ENCODE measurements around the gene CABP1.
"Not testable (repeated sequence)": the region's sequence is repeated elsewhere in the genome, so short reads cannot be mapped to it uniquely, and the experiment has no call there.

The CABP1 gene

DNA sequence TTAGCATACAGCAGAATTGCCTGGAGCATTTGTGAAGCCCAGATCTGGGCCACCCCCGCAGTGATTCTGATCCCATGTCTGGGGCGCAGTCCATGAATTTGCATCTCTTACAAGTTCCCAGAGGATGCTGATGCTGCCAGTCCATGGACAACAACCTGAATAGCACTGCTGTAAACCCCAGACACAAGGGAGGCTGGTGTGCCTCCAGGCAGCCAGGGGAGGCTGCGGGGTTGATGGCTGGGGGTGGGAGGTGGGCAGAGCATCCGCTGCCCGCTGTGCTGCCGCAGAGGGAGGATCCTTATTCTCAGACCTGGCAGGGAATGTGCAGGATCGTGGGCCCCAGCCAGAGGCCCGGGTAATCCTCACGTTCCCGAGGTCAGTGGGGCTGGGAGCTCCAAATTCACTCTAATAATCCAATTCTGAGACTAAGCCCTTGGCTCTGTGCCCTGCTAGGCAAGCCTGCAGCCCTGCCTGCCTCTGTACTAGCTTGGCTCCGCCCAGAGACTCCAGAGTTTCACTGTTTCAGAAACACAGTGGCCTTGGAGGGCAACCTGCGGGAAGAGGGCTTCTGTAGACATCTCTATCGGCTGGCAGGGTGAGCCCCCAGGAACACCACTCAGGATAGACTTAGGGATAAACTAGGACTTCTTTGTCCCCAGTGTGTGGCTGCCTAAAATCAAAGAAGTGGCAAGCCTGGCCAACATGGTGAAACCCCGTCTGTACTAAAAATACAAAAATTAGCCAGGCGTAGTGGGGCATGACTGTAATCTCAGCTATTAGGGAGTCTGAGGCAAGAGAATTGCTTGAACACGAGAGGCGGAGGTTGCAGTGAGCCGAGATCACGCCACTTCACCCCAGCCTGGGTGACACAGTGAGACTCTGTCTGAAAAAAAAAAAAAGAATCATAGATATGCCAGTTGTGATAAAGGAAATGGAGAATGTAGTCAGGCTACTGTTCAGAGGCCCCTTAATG lies 28.7 kb downstream of the CABP1 start:
- DNase-seq = peak; percentile 34

DNA sequence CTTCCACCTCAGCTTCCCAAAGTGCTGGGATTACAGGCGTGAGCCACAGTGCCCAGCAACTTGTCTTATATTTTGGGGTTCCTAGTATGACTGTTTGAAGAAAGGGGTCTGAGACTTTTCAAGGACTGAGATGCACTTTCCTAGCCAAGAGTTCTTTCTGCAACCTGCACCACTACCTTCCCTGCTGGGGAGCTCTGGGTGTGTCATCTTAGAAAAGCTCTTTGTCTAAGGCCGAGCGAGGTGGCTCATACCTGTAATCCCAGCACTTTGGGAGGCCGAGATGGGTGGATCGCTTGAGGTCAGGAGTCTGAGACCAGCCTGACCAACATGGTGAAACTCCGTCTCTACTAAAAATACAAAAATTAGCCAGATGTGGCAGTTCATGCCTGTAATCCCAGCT lies 29.8 kb downstream of the CABP1 start:
- not testable (repeated sequence) for DNase-seq

DNA sequence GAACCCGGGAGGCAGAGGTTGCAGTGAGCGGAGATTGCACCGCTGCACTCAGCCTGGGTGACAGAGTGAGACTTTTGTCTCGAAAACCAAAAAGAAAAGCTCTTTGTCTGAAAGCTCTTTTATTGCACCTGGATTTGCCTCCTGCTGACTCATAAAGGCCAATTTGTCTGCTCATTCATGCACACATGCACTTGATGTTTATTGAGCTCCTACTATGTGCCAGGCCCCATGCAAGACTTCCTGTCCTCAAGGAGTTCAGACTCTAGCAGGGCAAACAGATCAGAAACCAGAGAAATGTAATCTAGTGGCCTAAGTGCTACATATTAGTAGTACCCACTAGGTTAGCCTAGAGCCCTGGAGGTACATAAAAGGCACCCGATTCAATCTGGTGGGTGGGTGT lies 30.2 kb downstream of the CABP1 start:
- no peak for DNase-seq

- no peak for DNase-seq
These were observed 33.7 kb downstream of the CABP1 start for GRCh38 chr12:120674097-120674636.

DNA sequence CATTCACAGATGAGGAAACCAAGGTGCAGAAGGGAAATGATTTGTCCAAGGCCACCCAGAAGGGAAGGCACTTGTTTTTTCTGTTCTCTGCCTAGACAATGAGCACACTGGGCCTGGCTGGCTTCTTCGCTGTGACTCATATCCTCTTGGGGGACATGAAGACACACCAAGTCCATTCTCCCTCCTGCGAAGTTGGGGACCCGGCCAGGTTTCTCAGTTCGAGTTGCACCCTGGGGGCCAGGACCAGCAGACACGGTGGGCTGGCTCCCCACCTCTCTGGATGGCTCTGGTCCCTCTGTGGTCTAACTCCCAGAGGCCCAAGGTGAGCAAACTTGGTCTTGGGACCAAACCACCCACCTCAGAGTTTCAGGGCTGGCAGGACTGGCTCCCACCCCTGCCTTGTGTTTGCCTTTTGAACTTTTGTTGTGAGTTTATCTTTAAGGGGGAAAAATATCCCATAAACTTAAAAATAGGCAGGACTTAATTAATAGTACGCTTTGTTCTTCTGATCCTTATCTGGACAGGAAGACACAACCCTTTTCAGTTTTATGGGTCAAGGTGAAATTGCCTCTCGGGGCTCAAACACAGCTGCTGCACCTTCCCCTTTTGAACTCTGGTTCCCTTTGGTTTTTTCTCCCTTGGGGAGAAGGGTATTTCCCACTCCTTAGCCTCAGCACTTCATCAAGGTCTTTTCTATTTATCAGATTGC lies 37.5 kb downstream of the CABP1 start:
- peak; percentile 32 for DNase-seq

DNA sequence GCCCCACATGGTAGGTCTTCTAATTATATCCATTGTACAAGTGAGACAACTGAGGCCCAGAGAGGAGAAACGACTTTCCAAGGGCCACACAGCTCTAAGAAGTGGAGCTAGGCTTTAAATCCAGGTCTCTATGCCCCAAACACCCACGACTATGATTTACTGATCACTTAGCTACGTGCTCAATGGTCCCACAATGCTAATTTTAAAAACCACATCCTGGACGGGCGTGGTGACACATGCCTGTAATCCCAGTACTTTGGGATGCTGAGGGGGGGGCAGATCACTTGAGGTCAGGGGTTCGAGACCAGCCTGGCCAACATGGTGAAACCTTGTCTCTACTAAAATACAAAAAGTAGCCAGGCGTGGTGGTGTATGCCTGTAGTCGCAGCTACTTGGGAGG lies 38.1 kb downstream of the CABP1 start:
- no peak for DNase-seq

- DNase-seq = no peak
These were observed 39.8 kb downstream of the CABP1 start for GRCh38 chr12:120680165-120680738.

- DNase-seq = no peak
These were observed 44.1 kb downstream of the CABP1 start for GRCh38 chr12:120684523-120684932.

DNA sequence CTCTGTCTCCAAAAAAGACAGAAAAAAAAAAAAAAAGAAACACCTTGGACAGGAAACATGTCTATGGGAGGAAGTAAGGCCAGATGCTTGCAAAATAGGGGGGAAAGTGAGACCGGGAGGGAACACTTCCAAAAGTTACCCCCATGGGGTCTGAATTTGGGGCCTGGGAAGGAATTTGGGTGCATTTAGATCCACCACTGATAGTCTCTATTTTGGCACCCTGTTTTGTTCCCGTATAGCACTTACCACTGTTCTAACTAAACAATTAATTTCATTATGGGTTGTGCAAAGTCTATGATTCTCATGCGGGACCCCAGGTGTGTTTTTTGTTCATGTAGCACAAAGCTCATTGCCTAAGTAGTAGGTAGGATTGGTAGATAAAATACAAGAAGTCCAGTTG lies 45.1 kb downstream of the CABP1 start:
- DNase-seq = no peak

DNA sequence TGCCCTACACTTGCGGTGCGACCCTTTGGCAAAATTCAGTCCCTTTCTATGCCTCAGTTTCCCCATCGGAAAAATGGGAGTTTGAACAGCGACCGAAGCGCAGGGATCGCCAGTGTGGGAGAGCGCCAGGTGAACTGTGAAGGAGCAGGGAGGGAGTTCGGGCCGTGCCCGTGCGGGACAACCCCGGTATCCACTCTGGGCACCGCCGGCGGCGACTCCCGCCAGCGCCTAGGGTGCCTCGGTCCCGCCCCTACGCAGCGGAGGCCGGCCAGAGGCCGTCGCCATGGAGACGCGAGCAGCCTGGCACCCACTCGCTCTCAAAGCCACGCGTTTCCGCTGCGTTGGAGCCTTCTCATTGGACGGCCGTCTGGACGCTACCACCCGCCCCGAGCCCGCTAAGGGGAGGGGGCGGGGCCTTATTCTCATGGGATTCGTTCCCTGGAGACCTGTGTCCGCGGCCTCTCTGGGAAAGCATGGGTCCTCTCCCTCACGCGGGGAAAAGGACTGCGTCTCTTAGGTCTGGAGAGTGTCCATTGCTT lies 45.8 kb downstream of the CABP1 start:
- DNase-seq = peak; percentile 100

DNA sequence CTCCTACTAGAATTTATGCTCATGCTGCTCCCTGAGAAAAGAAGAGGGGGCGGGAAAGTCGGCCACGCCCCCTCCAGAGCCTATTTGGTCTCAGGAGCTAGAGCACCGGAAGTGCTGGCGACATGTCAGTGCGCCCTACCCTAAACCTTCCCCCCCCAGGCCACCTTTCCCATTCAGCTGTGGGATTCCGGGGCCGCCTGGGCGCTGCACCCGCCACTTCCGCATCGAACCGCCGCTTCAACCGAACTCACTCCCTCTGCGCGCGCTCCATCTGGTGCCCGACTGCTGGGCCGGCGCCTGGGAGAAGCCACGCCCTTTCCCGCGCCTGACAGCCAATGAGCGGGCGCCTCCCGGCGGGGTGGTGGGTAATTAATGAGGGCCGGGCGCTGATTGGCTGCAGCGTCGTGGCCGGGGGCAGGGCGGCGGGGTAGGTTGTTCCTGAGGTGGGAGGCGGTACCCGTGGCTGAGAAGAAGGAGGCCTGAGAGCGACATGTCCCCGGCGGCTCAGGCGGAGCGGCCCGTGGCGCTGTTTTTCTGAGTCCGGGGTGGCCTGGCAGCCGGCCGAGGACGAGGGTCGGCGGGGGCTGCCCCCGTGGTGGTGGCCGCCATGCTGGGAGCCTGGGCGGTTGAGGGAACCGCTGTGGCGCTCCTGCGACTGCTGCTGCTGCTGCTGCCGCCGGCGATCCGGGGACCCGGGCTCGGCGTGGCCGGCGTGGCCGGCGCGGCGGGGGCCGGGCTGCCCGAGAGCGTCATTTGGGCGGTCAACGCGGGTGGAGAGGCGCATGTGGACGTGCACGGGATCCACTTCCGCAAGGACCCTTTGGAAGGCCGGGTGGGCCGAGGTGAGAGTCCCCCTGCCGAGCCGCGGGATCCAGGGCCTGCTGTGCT lies 46.5 kb downstream of the CABP1 start, which contains the start of gene MLEC:
Gene MLEC (plus strand): TSS at position 460 of the 888 bp plus-strand sequence. CDS start 148 bp downstream, at position 608.
- peak; percentile 99 for DNase-seq

- DNase-seq = peak; percentile 70
These were observed 47.3 kb downstream of the CABP1 start for GRCh38 chr12:120687578-120688289.

GRCh38 chr12:120688527-120689071 lies 48.2 kb downstream of the CABP1 start:
- peak; percentile 82 for DNase-seq

DNA sequence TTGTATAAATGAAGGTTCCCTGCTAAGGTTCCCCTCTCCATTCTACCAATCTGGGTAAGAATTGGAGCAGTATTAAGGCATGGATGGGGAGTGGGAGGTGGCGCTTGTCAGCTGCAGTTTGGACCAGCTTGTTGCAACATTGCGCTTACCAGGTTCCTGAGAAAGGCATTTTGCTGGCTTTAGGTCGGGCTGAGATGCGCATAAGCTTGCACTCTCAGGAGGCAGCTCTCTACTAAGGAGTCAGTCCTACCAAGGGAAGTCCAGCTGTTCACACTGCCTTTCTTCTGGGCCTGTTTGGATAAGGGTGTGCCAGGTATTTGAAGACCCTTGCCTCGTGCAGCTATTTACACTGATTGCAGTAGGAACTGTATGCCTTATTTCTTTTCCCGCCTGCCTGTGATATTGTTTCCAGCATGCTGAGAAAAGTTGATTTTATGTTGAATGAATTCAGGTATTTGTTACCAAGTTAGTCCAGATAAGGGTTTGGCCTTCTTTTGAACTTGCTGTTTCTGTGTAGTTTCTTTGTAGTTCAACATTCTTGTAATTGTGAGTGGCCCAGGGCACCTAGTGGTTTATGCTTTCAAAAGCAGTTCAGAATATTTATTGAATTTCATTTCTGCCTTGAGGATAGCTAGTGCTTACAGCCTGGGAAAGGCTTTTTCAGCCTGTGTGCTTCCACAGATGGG lies 49.1 kb downstream of the CABP1 start:
- DNase-seq = no peak

DNA sequence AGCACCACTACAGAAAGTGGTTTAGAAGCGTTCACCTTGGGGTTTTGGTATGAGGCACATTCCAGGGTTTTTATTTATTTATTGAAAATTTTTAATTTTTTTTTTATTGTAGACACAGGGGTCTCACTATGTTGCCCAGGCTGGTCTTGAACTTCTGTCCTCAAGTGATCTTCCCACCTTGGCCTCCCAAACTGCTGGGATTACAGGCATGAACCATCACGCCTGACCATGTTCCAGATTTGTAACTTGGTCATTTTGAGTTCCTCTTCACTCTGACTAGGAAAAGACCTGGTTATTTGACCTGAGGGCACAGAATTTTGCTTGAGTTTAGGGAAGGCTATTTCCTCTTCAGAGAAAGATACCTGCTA lies 49.6 kb downstream of the CABP1 start:
- DNase-seq = no peak

DNA sequence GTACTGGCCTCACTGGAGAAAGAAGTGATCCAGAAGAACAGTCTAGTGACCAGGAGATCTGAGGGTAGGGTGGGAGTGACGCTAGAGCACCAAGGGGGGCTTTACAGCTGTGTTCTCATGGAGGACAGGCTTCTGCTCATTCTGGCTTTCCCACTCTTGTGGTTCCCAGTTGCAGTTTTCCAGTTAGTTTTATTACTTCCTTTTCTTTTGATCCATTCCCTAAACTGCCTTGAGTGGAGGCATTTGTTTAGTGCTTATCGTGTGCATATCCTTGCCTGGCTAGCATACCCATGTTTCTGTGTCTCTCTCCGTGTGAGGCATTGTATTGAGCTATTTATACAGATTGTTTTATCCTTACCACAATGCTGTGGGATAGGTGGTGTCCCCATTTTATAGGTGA lies 50.6 kb downstream of the CABP1 start:
- DNase-seq = no peak

GRCh38 chr12:120692524-120693033 lies 52.2 kb downstream of the CABP1 start:
- no peak for DNase-seq

DNA sequence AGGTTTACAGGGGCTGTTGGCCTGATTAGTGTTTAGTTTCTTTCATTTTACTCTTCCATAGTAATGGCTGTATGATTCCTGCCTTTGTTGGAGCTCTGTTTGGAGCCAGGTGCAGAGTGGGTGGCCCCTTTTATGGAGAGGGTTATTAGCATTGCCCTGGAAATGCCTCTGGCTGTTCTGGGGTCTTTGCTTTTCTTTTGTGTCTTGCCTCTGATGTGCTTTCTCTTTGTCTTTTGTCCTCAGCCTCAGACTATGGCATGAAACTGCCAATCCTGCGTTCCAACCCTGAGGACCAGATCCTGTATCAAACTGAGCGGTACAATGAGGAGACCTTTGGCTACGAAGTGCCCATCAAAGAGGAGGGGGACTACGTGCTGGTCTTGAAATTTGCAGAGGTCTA lies 53.4 kb downstream of the CABP1 start:
- no peak for DNase-seq

DNA sequence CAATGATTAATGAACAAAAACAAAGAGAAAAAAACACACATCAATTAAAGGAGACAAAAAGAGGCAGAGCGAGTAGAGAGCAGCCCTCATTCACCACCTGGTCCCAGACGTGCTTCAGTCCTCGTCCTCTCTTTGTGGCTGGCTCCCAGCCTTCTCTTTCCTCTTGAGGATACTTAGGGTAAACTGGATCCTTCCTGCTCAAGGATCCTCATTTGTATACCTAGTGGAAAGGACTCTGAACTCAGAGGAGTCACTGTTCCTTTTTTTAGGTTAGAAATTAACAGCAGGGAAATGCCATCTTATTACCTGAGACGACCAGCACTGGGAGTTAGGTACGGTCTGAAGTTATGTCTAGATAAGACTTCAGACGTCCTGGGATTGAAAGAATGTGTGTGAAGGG lies 56.2 kb downstream of the CABP1 start:
- no peak for DNase-seq

GRCh38 chr12:120697344-120697743 lies 56.9 kb downstream of the CABP1 start:
- no peak for DNase-seq
